HG02884 (cell line): ENCODE measurements around the gene MAP1LC3C.
A peak's percentile ranks its signal among the peaks of the same experiment; 100 is the strongest.

Experiments used
- ATAC-seq: cut with Tn5 transposase; IDR thresholded peaks from one replicate; pipeline ENCODE4 v1.9.1; 2021; ENCODE audit warnings: mild to moderate bottlenecking, moderate library complexity; ENCODE audit not compliant: unreplicated experiment

The MAP1LC3C gene

DNA sequence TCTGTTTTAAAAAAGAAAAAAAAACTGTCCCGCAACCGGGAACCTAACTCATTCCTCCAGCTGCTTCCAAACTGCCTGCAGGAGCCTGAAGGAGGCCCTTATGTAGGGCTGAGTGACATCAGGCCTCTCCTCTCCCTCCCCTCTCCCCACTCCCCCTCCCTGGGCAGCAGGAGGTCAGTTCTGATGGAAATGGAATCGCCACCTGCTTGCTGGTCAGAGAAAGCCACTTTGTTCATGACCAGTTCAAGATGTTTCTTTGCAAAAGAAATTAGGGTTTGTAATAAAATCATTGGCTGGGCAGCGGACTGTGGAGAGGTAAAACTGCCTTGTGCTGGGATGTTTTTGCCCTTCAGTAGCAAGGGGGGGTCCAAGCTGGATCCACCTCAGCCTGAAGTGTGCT is at the start of gene MAP1LC3C:
Gene MAP1LC3C, minus strand, starts transcription at position 73 of the 400 bp plus-strand sequence. CDS start 90 bp downstream, outside the sequence.
- no peak for ATAC-seq

GRCh38 chr1:242043165-242043564 is 44.3 kb upstream of the MAP1LC3C start:
- no peak for ATAC-seq

DNA sequence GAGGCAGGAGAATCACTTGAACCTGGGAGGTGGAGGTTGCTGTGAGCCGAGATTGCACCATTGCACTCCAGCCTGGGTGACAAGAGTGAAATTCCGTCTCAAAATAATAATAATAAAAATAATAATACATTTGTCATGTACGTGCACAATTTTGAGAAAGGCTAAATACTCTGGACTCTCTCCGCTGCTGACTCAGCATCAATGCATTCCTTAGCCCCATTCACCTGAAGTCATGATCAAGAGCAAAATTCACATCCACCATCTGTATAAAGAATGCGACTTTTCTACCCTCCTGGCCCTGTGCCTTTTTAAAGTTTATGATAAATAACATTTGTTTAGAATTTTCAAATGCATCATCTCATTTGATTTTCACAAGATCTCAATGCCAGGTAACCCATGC is 35.5 kb upstream of the MAP1LC3C start:
- ATAC-seq = no peak

DNA sequence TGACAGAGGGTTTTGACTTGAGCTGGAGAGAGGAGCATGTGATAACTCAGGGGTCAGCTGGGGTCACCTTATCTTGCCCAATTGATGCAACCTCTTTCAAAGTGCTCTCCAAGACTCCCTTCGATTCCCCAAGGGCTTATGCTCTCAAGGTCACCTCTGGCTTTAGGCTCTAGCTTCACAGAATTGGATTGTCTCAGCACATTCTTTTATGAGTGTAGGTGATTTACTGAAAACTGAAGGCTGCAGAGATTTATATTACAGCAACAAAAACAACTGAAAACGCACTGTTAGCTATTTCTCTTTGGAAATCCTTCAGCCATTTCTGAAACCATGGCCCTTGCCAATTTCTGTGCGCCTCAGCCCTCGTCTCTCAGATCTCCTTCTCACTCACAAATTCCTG is 34.5 kb upstream of the MAP1LC3C start:
- ATAC-seq = no peak

GRCh38 chr1:242030071-242030470 is 31.2 kb upstream of the MAP1LC3C start:
- ATAC-seq = no peak

- no peak for ATAC-seq
Observed at GRCh38 chr1:242025681-242026080, 26.8 kb upstream of the MAP1LC3C start.

GRCh38 chr1:242023805-242024204 is 24.9 kb upstream of the MAP1LC3C start:
- no peak for ATAC-seq

DNA sequence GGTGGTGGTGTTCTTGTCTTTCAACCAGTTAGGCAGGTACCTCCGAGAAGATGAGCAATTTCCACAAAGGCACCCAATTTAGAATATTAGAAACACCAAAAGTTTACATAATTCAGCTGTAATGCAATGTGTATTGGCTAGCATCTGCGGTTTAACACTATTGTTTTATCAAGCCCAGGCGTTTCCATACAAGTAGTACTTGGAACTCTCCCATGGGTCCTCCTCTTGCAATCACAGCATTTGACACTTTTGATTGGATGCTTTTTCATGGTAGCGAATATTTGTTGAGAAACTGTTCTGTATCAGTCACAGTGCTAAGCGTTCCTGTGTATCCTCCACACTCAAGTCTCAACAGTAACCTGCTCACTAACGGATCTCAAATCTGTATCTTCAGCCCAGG is 20.1 kb upstream of the MAP1LC3C start:
- ATAC-seq = no peak

- peak; percentile 79 for ATAC-seq
Observed at GRCh38 chr1:242017580-242018233, 18.8 kb upstream of the MAP1LC3C start.

GRCh38 chr1:242016479-242016878 is 17.6 kb upstream of the MAP1LC3C start:
- ATAC-seq = no peak

DNA sequence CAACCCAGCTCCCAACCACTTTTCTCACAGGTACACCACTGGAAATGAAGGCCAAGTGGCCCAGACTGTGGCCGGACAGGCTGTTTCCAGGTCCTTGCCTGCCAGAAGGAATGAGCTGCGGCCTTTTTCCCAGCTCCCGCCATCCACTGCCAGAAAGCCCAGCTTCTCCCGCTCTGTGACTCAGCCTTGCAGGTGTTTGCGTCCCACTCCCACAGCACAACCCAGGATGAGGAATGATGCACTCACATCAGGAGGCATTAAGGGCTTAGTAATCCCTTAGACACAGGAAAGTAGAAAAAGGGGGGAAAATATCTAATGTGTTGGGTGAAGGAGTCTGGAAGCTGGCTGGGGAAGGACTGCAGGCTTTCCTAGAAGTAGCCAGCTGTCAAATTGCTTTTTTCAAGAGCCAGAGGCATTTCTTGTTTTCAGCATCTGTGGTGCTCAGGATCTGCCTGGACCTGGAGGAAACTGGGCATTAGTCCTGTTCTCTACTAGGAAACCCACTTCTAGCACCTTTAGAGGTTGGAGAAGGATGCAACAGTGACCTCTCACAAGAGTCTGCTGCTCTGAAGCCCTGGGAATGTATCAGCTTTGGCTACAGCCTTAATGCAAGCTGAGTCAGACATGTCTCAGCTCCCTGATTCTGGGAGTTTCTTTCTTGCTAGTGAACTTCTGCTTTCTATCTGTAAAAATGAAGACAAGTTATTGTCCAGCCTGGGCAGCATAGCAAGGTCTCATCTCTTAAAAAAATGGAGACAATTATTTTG is 13.2 kb upstream of the MAP1LC3C start:
- no peak for ATAC-seq

- no peak for ATAC-seq
Observed at GRCh38 chr1:242008826-242009495, 10.1 kb upstream of the MAP1LC3C start.

DNA sequence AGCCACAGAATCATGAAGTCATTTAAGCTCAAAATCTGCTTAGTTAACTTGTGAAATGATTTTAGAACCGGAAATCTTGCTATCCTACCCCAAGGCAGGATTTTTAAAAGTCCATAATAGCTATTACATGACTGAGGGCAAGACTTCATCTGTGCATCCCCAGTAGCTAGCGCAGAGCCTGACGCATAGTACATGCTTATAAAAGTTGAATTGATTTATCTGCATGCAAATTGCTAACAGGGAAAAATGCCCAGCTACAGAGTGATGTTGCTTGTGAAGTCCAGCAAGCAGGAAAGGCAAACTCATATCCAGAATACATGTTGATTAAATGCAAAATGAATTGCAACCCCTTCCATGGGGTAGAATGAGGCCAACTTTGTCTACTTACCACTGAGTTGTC is 8.1 kb upstream of the MAP1LC3C start:
- no peak for ATAC-seq

GRCh38 chr1:242005866-242006535 is 7.1 kb upstream of the MAP1LC3C start:
- no peak for ATAC-seq

- ATAC-seq = no peak
Observed at GRCh38 chr1:242004751-242005495, 6.0 kb upstream of the MAP1LC3C start.

GRCh38 chr1:242002510-242002909 is 3.6 kb upstream of the MAP1LC3C start:
- no peak for ATAC-seq

GRCh38 chr1:242002072-242002471 is 3.2 kb upstream of the MAP1LC3C start:
- ATAC-seq = no peak

- no peak for ATAC-seq
Observed at GRCh38 chr1:242000434-242000833, 1.5 kb upstream of the MAP1LC3C start.

GRCh38 chr1:241998412-241998921 is 431 bp downstream of the MAP1LC3C start:
- peak; percentile 67 for ATAC-seq

- ATAC-seq = no peak
Observed at GRCh38 chr1:241997401-241997998, 1.4 kb downstream of the MAP1LC3C start.
